ENCODE data around the gene SHISA4.
"Not testable (repeated sequence)": the region's sequence is repeated elsewhere in the genome, so short reads cannot be mapped to it uniquely, and the experiment has no call there.

The SHISA4 gene, protein sequence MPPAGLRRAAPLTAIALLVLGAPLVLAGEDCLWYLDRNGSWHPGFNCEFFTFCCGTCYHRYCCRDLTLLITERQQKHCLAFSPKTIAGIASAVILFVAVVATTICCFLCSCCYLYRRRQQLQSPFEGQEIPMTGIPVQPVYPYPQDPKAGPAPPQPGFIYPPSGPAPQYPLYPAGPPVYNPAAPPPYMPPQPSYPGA

DNA sequence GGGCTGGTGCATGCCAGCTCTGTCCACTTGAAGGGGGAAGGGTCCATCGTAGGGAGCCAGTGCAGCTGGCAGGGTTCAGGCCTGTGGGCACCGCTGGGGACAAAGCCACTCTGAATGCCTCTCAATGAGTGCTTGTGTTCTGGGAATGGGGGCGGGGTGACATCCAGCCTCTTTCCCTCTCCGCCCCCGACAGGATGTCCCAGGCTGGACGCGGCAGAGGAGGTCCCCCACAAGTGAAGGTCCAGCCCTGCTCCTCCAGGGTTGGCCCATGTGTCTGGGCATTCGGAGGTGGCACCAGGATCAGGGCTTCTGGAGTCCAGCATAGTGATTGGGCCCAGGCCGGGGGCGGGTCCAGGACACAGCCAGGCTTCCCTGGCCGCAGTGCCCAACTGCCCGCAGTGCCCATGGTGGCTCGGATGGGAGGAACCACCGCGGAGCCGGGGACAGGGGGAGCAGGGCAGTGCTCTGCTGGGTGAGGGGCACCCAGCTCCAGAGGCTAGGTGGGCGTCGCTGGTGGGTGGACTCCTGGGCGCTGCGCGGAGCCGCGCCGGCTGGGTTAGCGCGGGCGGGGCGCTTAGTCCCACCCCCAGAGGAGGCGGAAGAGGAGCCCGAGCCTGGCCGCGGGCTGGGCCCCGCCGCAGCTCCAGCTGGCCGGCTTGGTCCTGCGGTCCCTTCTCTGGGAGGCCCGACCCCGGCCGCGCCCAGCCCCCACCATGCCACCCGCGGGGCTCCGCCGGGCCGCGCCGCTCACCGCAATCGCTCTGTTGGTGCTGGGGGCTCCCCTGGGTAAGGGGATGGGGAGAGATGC is at the start of gene SHISA4:
Gene SHISA4, plus strand, starts transcription at position 617 of the 808 bp plus-strand sequence. Its CDS starts 97 bp downstream, at position 714.
- no peak for DNase-seq

DNA sequence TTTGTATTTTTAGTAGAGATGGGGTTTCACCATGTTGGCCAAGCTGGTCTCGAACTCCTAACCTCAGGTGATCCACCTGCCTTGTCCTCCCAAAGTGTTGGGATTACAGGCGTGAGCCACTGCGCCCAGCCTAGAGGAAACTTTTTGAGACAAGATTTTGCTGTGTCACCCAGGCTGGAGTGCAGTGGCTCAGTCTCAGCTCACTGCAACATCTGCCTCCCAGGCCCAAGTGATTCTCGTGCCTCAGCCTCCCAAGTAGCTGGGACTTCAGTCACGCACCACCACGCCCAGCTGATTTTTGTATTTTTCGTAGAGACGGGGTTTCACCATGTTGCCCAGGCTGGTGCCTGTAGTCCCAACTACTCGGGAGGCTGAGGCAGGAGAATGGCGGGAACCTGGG is 49.6 kb upstream of the SHISA4 start:
- not testable (repeated sequence) for DNase-seq

DNA sequence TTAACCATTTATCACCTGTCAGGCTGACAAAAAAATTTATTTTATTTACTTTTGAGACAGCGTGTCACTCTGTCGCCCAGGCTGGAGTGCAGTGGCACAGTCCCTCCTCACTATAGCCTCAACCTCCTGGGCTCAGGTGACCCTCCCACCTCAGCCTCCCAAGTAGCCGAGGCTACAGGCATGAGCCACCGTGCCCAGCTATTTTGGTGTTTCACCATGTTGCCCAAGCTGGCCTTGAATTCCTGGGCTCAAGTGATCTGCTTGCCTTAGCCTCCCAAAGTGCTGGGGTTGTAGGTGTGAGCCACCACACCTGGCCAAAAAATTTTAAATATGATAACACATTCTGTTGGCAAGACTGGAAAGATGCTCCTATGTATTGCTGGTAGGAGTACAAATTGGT is 48.6 kb upstream of the SHISA4 start:
- no peak for DNase-seq

DNA sequence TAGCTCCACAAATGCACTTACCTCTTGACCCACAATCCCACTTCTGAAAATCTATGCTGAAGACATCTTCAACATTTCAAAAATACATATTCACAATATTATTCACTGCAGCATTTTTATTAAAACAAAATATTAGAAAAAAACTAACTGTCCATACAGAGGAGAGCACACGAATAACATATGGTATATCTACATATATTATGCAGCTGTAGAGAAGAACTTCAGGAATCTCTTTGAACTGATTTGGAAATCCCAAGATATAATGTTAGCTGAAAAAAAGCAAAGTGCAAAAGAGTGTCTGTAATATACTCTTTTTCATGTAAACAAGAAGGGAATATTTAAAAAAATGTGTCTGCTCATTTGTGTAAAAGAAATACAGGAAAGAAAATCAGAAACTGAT is 48.2 kb upstream of the SHISA4 start:
- DNase-seq, result no peak

DNA sequence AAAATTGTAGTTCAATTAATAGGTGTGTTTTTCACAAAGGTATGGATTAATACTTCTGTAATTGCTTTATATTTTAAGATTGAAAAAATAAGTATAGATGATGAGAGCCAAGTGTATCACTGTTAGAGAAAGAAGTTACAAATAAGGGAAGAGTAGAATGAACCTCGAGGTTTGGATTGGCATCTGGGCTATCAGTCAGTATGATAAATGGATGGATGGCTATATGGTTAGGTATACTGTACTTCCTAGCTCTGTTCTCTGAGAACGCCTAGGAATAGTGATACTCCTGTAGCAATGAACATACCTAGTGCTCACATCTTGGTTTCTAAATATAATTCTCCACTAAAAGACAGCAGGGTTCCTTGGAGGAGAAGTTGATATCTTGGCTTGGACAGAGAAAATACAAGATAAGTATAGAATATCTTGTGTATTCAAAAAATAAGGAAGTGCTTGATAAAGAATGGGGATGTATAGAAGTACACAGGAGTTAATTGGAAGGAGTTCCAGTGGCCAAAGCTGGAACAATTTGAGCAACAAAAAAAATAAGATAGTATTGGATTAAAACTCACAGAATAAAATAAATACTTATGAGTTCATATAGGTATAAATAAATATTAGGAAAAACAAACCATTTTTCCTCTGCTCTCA is 47.3 kb upstream of the SHISA4 start:
- DNase-seq, result no peak

DNA sequence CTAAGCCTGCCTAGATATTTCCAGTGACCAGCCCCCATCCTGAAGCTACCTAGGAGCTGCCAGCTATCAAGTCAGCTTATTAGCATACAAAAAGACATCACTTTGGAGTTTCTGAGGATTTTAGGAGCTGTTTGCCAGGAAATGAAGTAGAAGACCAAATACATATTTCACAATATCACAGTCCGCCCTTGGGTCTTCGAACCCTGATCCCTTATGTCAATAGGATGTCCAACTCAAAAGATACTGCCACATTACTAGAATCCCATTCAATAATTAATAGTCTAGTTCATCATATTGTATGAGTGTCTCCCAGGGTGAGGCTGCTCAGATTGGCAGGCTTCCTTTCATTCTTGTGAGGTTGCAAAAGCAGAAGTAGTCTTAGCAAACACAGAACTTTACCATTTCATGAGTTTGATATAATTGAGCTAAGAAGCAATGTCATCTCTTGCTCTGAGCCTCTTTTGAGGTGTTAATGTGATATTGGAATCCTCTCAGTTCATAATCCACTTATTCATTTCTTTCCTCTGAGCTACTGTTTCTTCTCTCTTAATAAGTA is 46.1 kb upstream of the SHISA4 start:
- no peak for DNase-seq

DNA sequence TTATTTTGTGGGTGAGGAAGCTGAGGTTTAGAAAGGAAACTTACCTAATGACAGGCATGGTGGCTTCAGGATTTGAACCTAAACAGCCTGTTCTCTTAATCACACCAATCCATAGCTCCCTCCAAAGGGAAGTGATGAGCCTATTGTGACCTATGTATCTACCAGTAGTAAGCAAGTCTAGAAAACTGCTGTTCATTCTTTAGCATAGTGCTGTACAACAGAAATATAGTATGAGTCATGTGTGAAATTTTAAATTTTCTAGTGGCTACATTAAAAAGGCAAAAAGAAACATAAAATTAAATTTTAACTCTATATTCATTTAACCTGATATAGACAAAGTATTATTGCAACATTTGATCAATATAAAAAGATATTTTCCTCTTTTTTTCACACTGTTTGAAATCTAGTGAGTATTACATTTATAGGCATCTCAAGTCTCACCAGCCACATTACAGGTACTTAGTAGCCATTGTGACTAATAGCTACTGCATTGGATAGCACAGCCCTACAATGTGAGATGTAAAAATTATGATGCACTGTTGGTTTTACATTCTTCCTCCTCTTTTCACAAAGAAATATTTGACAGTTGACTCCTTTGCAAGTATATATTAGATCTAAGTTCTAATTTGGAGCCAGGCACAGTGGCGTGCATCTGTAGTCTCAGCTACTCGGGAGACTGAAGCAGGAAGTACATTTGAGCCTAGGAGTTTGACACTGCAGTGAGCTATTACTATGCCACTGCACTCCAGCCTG is 43.2 kb upstream of the SHISA4 start:
- no peak for DNase-seq

DNA sequence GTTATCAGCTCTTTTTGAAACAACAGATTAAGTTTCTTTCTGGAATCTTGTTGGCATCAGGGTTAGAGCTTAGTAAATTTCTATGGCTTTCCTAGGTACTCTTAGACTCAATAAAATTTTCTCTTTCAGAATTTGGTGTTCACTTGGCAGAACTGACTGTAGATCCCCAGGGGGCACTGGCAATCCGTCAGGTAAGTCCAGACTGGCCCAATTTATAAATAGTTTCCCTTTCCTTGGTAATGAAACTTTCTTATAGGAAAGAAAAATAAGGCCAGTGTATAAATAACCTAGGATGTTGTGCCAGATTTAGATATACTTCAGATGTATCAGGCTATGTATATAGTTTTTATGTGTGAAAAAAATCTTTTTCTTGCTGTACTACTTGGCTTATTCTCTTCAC is 41.5 kb upstream of the SHISA4 start:
- DNase-seq, result no peak

DNA sequence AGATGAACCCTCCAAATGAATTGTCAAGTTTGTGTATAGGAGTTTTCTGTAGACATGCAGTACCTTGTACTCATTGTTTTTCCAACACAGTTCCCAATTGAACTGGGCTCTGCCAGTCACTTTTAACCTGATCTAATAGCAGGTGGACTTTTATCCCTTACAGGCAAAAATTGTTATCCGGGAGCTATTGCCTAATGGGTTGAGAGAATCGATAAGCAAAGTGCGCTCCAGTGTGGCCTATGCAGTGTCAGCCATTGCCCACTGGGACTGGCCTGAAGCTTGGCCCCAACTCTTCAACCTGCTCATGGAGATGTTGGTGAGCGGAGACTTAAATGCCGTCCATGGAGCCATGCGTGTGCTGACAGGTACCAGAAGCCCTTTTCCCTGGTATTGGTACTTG is 40.5 kb upstream of the SHISA4 start:
- no peak for DNase-seq

DNA sequence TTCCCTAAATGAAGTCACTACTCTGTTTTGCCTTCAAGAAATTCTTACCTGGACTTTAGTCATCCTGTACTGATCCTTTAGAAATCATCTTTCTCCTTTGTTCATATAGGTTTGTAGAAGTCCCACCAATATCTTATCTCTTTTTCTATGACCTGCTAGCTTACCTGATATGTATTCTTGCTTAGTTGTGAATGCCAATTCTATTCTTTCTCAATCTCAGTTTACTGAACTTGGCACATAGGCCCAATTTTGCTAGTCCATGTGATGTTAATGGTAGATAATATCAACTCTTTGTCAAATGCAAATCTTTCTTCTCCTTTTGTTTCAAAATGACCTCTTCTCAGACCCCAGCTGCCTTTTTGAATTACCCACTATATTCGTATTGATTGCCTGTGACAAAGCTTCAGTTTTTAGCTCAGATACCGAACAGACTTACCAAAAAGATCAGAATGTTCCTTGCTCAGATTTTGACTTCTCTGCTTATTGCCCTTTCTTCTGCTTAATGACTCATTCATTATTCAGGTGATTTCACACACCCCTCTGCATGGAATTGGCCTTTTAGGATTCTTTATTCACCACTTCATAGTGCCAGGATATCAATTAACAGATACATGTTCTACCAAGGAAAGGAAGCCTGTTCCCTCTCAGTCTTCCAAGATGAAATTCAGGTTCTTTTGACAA is 39.2 kb upstream of the SHISA4 start:
- no peak for DNase-seq

DNA sequence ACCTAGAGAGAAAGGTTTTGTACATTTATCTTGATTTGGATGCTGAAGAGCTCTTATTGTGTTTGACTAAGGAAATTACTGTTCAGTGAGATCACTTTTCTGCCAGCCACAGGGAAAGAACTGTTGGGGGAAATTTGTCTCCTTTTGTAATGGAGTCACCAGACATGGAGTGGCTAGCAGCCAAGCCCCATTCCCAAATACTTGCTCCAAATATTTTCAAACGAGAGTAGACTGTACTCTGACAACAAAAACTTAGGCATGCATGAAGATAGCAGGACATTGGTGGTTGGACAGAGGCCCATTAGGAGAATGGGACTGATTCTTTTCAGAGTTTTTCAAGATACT is 38.7 kb upstream of the SHISA4 start:
- DNase-seq, result no peak

DNA sequence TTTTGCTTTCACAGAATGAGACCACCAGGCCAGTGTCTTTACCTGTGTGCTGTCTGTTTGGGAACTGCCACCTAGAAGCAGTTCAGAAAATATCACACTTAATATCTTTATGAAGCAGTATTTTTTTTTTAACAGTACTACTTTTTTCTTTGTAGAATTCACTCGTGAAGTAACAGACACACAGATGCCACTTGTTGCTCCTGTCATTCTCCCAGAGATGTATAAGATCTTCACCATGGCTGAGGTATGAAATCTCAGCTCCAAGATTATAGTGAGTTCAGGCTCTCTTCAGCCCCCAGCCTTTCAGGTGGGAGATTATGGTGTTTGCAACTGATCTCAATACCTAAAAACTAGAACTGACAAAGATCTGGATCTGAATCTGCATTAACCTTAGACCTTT is 36.7 kb upstream of the SHISA4 start:
- no peak for DNase-seq

DNA sequence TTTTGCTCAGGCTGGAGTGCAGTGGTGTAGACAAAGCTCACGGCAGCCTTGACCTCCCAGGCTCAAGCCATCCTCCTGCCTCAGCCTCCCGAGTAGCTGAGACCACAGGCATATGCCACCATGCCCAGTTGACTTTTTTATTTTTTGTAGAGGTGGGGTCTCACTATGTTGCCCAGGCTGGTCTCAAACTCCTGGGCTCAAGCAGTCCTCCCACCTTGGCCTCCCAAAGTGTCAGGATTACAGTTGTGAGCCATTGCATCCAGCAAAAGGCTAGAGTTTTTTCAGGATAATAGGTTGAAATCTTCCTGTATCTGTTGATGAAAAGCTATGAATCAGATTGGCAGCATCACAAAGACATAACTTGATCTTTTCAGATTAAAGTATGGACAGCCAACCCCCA is 32.0 kb upstream of the SHISA4 start:
- DNase-seq, result not testable (repeated sequence)

DNA sequence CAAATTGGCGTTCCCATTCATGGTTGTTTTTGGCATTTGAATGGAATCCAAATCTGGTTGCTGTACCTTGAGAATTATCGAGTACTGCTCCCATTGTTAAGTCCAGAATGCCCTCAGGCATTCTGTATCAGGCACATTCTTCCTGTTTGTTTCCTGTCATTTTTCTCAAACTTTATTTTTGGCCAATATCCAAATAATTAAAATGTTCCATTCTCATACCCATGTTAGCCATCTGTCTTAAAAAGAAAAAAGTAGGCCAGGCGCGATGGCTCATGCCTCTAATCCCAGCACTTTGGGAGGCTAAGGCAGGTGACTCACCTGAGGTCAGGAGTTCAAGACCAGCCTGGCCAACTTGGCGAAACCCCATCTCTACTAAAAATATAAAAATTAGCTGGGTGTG is 29.3 kb upstream of the SHISA4 start:
- no peak for DNase-seq

DNA sequence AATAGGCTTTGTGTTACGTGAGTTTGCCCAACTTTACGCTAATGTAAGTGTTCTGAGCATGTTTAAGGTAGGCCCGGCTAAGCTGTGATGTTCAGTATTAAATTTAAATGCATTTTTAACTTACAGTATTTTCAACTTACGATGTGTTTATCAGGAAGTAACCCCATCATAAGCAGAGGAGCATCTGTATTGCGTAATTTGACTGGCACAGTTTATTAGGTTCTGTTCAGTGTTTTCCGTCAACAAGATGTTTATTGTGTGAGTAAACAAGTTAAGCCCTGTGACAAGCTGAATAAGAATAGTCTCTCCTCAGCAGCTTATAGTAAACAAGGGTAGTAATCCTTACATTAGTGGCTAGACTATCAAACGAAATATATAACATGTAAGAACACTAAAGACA is 27.2 kb upstream of the SHISA4 start:
- no peak for DNase-seq

DNA sequence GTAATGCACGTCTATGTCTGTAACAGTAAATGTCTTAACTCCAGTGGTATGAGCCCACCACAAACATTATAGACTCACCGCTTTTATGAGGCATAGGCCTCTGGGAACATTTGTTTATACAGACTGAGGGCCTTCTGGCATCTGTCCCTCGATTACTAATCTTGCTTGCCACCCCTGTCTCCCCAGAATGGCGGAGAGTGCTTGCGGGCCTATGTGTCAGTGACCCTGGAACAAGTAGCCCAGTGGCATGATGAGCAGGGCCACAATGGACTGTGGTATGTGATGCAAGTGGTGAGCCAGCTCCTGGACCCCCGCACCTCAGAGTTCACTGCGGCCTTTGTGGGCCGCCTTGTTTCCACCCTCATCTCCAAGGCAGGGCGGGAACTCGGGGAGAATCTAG is 18.3 kb upstream of the SHISA4 start:
- DNase-seq, result no peak

DNA sequence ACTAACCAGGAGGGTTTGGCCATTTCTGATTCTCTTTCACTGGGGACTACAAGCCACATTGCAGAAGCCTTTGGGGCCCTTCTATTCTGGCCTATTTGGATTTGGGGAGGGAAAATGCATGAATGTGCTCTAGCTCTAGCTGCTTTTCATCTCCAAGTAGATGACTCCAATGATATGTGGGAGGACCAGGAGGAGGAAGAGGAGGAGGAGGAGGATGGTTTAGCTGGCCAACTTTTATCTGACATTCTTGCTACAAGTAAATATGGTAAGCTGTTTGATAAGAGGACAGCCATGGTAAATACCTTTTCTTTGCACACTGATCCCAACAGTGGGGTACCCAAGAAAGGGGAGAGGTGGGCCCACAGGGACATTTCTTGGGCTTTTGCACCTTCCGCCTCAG is 14.0 kb upstream of the SHISA4 start:
- DNase-seq, result no peak

DNA sequence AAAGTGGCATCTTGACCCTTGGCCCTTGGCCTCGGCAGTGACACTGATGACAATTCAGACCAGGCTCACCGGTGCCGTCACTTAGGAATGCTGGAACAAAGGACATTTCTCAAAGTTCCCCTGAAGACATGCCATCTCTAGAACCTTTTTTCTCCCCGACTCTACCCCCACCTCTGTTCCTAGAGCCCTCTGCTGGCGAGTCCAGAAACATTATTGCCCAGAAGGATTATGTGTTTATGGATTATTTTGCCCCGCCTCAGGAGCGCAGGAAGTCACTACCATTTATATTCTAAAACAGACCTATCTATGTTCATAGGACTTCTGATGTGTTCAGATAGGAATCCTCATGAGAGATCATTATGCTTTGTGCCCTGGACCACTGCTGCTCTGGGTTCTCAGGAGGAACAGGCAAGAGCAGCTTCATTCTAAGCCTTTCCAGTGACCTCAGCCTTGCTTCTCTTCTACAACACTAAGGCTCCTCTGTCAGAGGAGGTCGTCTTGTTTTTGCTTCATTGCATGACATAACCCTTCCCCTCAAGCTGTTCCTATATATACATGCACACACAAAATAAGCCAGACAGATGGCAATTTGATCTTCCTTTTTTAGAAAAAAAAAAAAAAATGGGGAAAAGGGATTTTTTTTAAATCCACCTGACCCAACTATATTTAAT is 12.4 kb upstream of the SHISA4 start:
- DNase-seq, result no peak

DNA sequence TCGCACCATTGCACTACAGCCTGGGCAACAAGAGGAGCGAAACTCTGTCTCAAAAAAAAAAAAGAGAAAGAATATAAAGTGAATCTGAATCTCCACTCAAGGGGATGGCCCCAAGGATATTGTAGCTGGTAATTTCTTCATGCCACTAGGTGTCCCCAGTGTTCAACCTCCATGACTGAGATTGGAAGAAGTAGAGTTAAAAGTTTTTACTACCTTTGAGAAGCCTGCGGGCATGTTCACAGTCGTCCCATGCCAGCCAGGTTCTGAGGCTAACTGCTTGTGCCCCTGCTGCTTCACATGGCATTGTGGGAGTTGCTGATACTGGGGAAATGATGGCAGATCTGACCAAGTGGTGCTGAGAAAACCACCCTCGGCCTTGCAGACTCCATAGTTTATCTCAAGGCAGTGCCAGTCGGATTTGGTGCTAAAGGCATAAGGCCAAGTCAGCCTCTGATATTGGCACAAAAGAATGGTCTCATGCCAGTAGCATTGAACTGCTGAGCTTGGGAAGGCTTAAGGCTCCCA is 10.8 kb upstream of the SHISA4 start:
- no peak for DNase-seq

DNA sequence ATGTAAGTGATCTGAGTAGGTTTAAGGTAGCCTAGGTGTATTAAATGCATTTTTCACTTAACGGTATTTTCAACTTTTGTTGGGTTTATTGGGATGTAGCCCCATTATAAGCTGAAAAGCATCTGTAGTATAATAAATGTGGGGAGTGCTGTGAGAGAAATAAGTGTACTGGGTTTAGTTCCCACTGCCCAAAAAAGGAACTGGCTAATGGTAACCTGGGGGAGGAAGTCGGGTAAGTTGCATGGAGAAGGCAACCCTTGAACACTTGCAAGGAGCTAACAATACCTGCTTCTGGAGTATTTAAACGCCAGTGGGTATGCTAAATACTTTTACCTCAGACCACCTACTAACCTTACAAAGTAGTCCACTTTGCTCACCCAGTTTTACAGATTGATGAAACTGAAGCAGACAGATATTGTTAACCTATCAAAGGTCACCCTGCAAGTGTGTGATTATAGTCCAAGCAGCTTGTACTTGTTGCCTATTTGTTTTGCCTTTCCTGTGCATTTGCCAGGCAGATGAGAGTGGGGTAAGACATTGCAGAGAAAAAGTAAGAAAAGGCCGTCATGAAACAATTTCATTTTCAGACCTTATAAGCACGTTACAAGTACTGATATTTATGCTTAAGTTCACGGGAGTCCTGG is 7.6 kb upstream of the SHISA4 start:
- no peak for DNase-seq

DNA sequence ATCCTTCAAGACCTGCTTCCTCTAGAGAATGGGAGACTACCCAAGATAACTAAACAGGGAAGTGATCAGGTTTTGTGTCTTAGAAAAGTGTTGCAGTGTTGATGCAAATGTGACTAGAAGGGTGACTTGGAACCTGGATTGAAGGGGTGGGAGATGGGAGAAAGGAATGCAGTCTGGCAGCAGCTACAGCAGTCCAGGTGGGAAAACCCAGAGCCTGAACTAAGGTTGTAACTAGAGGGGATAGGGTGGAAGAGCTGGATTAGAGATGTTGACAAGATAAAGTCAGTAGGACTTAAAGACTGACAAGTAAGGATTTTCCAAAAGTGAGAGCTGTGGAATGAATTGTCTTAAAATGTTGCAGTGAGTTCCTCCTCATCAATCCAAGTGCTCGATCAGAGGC is 7.1 kb upstream of the SHISA4 start:
- no peak for DNase-seq

Measured in activated naive CD4-positive, alpha-beta T cell (primary cell).